Endothelial cell of umbilical vein (primary cell): ENCODE measurements around the gene OAF. TPM values are rescaled to one million over a fixed set of nuclear protein-coding genes. Genes with fewer than 3 reads are reported as not detected.

Source experiments
- BruUV-seq: library from RNA; stranded (reverse); fragments of 400-500 nt; replicated peaks from 2 replicates; lab custom pipeline; 2021; lab: Mats Ljungman, UMichigan
- CTCF ChIA-PET: fragments of 300-600, 350-600 bp; sonication (Branson Sonifier 250); formaldehyde crosslinking; loops from one replicate; lab custom pipeline; 2021; ENCODE audit warnings: antibody characterized with exemption, inconsistent platforms; lab: Charles Lee
- POLR2A ChIA-PET: fragments of 300-600, 350-600 bp; sonication (Branson Sonifier 250); formaldehyde crosslinking; loops from one replicate; lab custom pipeline; 2021; ENCODE audit warnings: antibody characterized with exemption, inconsistent platforms; lab: Charles Lee
- DNase-seq: peaks from one replicate; pipeline ENCODE4 v3.0.0-alpha.2; 2011; ENCODE audit warnings: low read depth, low spot score
- FAIRE-seq: peaks from 2 replicates; lab custom pipeline; 2011; peaks lifted over from hg19 to GRCh38; lab: Jason Lieb, UNC
- H2AFZ ChIP-seq: 2 replicates; pipeline ENCODE4 v1.6.0; 2012; ENCODE audit warnings: low read depth, low read length, control low read depth, inconsistent platforms
- H3K27ac ChIP-seq: 2 replicates; pipeline ENCODE4 v1.5.1; 2011; ENCODE audit warnings: low read depth, mild to moderate bottlenecking, control low read depth, low read length, moderate library complexity; ENCODE audit not compliant: insufficient read depth
- H3K27me3 ChIP-seq, 2 experiments: 2 replicates each; pipeline versions ENCODE4 v1.6.0 to v1.6.1; 2011; ENCODE audit warnings: low read length in 2 of 2, mixed read lengths in 1 of 2; ENCODE audit not compliant: control insufficient read depth in 2 of 2, insufficient read depth in 2 of 2
- H3K36me3 ChIP-seq, 2 experiments: 2 replicates in 1 of 2; 3 replicates in 1 of 2; pipeline ENCODE4 v1.5.1; 2011; ENCODE audit warnings: low read length in 2 of 2, mild to moderate bottlenecking in 1 of 2, moderate library complexity in 1 of 2; ENCODE audit not compliant: control insufficient read depth in 2 of 2, insufficient read depth in 2 of 2; ENCODE audit errors: extremely low read depth in 1 of 2
- H3K4me1 ChIP-seq: 3 replicates; pipeline ENCODE4 v1.5.1; 2011; ENCODE audit warnings: mild to moderate bottlenecking, low read length; ENCODE audit not compliant: control insufficient read depth, insufficient read depth; ENCODE audit errors: extremely low read depth
- H3K4me2 ChIP-seq: 2 replicates; pipeline ENCODE4 v1.6.1; 2011; ENCODE audit warnings: low read length, control low read depth, mixed read lengths; ENCODE audit not compliant: insufficient read depth
- H3K4me3 ChIP-seq, 3 experiments: fragments of 200-600 bp in 1 of 3; sonication (generic), shearing (Covaris generic) in 1 of 3; replicated peaks in 1 of 3; 2 replicates each; pipeline ENCODE4 v1.5.1; 2011 to 2016; ENCODE audit warnings: control low read depth in 3 of 3, low read length in 3 of 3, mild to moderate bottlenecking in 2 of 3, inconsistent platforms in 1 of 3, low read depth in 1 of 3, moderate library complexity in 1 of 3; ENCODE audit not compliant: insufficient read depth in 1 of 3
- H3K79me2 ChIP-seq: 2 replicates; pipeline ENCODE4 v1.6.0; 2012; ENCODE audit warnings: low read length, inconsistent platforms; ENCODE audit not compliant: control insufficient read depth, insufficient read depth
- H3K9ac ChIP-seq: replicated peaks from 2 replicates; pipeline ENCODE3; 2011; ENCODE audit warnings: low read length, control low read depth; ENCODE audit not compliant: insufficient read depth; ENCODE audit errors: extremely low read depth
- H3K9me1 ChIP-seq: replicated peaks from 3 replicates; pipeline ENCODE4 v1.6.0; 2011; ENCODE audit warnings: mild to moderate bottlenecking, low read length; ENCODE audit not compliant: control insufficient read depth, insufficient read depth; ENCODE audit errors: extremely low read depth
- H3K9me3 ChIP-seq: replicated peaks from 2 replicates; pipeline ENCODE4 v1.5.1; 2012; ENCODE audit warnings: low read length, inconsistent platforms; ENCODE audit not compliant: control insufficient read depth, insufficient read depth
- H4K20me1 ChIP-seq: replicated peaks from 2 replicates; pipeline ENCODE3; 2011; ENCODE audit warnings: mild to moderate bottlenecking, low read length; ENCODE audit not compliant: control insufficient read depth, insufficient read depth; ENCODE audit errors: extremely low read depth
- CTCF ChIP-seq, 2 donors: IDR thresholded peaks; 1 replicate in 1 of 2; 2 replicates in 1 of 2; pipeline ENCODE4 v1.5.1; 2011; ENCODE audit warnings: low read length in 2 of 2, mild to moderate bottlenecking in 2 of 2, moderate library complexity in 2 of 2, control low read depth in 1 of 2, inconsistent platforms in 1 of 2, low read depth in 1 of 2; ENCODE audit not compliant: insufficient read depth in 1 of 2; ENCODE audit errors: extremely low read depth in 1 of 2
- EZH2 ChIP-seq: IDR thresholded peaks from 2 replicates; pipeline ENCODE4 v1.6.1; 2012; ENCODE audit warnings: borderline replicate concordance, low read depth, mild to moderate bottlenecking, moderate library complexity, low read length, inconsistent platforms; ENCODE audit not compliant: severe bottlenecking
- FOS ChIP-seq: IDR thresholded peaks from 2 replicates; pipeline ENCODE4 v1.6.1; 2011; ENCODE audit warnings: mild to moderate bottlenecking, low read length, moderate library complexity, borderline replicate concordance; ENCODE audit not compliant: insufficient read depth
- GATA2 ChIP-seq: IDR thresholded peaks from 2 replicates; pipeline ENCODE4 v1.7.0; 2011; ENCODE audit warnings: low read depth, mild to moderate bottlenecking, moderate library complexity, mixed read lengths, low read length; ENCODE audit not compliant: insufficient read length, insufficient read depth
- JUN ChIP-seq: IDR thresholded peaks from 2 replicates; pipeline ENCODE4 v1.6.1; 2011; ENCODE audit warnings: borderline replicate concordance, low read depth; ENCODE audit not compliant: insufficient read length, insufficient read depth
- MYC ChIP-seq: IDR thresholded peaks from one replicate; pipeline ENCODE4 v1.6.1; 2011; ENCODE audit warnings: mild to moderate bottlenecking, low read depth, low read length
- POLR2A ChIP-seq: IDR thresholded peaks from 2 replicates; pipeline ENCODE4 v1.6.1; 2012; ENCODE audit warnings: low read depth, mild to moderate bottlenecking, control low read depth, low read length
- POLR2AphosphoS5 ChIP-seq: IDR thresholded peaks from 2 replicates; pipeline ENCODE4 v1.6.1; 2012; ENCODE audit warnings: low read depth, mild to moderate bottlenecking, control low read depth, low read length, moderate library complexity; ENCODE audit not compliant: insufficient read depth
- dilution Hi-C: fragments of 300-500 bp; cut with MboI; formaldehyde crosslinking; loops from one replicate; pipeline ENCODE4 v1.15.0; 2019; ENCODE audit warnings: low sequenced_read_pairs; ENCODE audit not compliant: extremely low pct_ligation_motif_present
- intact Hi-C: fragments of 100-400 bp; cut with micrococcal nuclease; formaldehyde crosslinking; loops from one replicate; pipeline ENCODE4 v1.10.0; 2022
- polyA plus RNA-seq, 4 experiments: library from polyadenylated mRNA; depleted of rRNA in 3 of 4; stranded (reverse) in 3 of 4; unstranded in 1 of 4; fragments of >200 nt; gene quantifications; 2 replicates each; pipeline versions ENCODE4 v1.2.1 to v1.2.3, GENCODE V29; 2011 to 2012; ENCODE audit warnings: missing spikeins in 1 of 4
- total RNA-seq: library from RNA; stranded (reverse); gene quantifications from 2 replicates; pipeline ENCODE4 v1.2.3, GENCODE V29; 2021
- TF ChIP-seq, protein P1 (sequence below): IDR thresholded peaks from 2 replicates; pipeline ENCODE4 v1.6.1; 2011; ENCODE audit not compliant: insufficient read depth, insufficient read length

The OAF gene
- total and polyA plus RNA-seq, 2 donors (not counting 3 experiments of a cell fraction or from before 2014, with no cell fraction given), result 32.1 to 33.8 TPM

DNA sequence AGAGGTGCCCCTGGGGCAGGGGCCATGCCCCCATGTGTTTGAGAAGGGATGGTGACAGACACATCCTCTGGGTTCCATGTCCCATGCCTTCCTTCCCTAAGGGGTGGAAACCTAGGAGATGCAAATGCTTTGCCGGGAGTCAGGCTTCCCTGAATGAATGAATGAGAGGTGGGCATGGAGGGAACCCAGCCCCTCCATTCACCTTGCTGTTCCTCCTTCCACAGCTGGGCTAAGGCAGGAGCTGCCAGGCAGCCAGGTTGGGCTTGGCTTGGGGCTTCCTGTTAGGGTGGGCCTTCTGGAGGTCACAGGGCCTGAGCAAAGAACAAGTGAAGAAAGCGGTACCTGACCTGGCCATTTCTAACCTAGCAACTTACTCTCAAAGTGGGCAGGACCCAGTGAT, 30.0 kb downstream of the OAF start:
- POLR2A ChIA-PET, result no interaction called here
- Histone ChIP-seq H3K4me1 (no peaks in the 10 kb centered on the region), H3K4me3 (no peak overlapping the region), H3K27ac (no peak overlapping the region), H3K9ac (no peak overlapping the region), H3K36me3 (no peaks in the 10 kb centered on the region), H3K9me3 (no peaks in the 10 kb centered on the region), H3K4me2 (no peak overlapping the region), H4K20me1 (no peaks in the 10 kb centered on the region), H3K79me2 (no peaks in the 10 kb centered on the region), H2AFZ (no peak overlapping the region), H3K9me1 (no peaks in the 10 kb centered on the region), H3K27me3 (peaks cover 31 to 59% of the 10 kb centered on the region in 2 experiments)
- TF ChIP-seq FOS (no peak), POLR2AphosphoS5 (no peak)
- CTCF ChIA-PET, result interaction anchor here (13.8 kb wide), 1 partner anchor 61 kb away, joined by 327 read pairs; no protein-coding TSS in a partner anchor
- DNase-seq (no peak), FAIRE-seq (no peak)
- dilution Hi-C loops, result no loop called here
- intact Hi-C loops, result no loop called here
- no TSS peak for BruUV-seq

DNA sequence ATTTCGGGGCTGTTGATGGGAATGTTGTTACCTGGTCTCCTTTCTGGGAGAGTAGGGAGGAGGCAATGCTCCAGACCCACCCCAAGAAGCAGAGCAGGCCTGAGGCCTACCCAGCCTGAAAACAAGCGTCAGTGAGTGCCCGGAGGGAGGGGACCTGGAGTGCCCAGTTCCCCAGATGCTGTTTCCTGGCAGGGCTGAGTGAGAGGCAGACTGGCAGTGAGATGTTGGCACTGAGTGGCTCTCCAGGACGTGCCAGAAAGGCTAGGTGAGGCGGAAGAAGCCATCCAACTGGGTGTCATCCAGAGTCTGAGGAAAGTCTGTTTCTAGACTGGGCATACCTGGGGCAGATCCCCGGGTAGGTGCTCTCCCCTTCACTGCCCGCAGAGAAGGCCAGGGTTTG, 30.4 kb downstream of the OAF start:
- no peaks in the 10 kb centered on the region for H3K4me1 ChIP-seq
- POLR2A ChIA-PET, result no interaction called here
- H3K36me3 ChIP-seq, result no peaks in the 10 kb centered on the region
- H3K79me2 ChIP-seq, result no peaks in the 10 kb centered on the region
- H3K27ac ChIP-seq, result no peak overlapping the region
- H3K4me2 ChIP-seq, result no peak overlapping the region
- dilution Hi-C loops, result no loop called here
- DNase-seq (no peak), FAIRE-seq (no peak)
- no TSS peak for BruUV-seq
- peaks cover 35 to 59% of the 10 kb centered on the region in 2 experiments for H3K27me3 ChIP-seq
- H3K9me1 ChIP-seq, result no peaks in the 10 kb centered on the region
- no peak for TF ChIP-seq POLR2A
- TF ChIP-seq POLR2AphosphoS5, result no peak
- no peak for TF ChIP-seq JUN
- TF ChIP-seq CTCF (IDR thresholded peaks at IDR 0.05; ENCODE audit: extremely low read depth in 1 of 2, insufficient read depth in 1 of 2, low read depth in 1 of 2, low read length in 2 of 2), result no peak
- no peak for TF ChIP-seq GATA2
- TF ChIP-seq, protein P1, sequence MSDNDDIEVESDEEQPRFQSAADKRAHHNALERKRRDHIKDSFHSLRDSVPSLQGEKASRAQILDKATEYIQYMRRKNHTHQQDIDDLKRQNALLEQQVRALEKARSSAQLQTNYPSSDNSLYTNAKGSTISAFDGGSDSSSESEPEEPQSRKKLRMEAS, result no peak
- no peak for TF ChIP-seq FOS
- TF ChIP-seq MYC, result no peak
- TF ChIP-seq EZH2, result no peak
- CTCF ChIA-PET, result no interaction called here
- H2AFZ ChIP-seq, result no peak overlapping the region
- intact Hi-C loops, result no loop called here
- H3K9ac ChIP-seq, result no peak overlapping the region
- H4K20me1 ChIP-seq, result no peaks in the 10 kb centered on the region
- H3K9me3 ChIP-seq, result no peaks in the 10 kb centered on the region
- H3K4me3 ChIP-seq, result no peak overlapping the region
